Heart right ventricle (tissue), 16 donors: ENCODE measurements around the gene MNDA. TPM values are rescaled to one million over a fixed set of nuclear protein-coding genes. Genes with fewer than 3 reads are reported as not detected.
"Not testable (repeated sequence)": the region's sequence is repeated elsewhere in the genome, so short reads cannot be mapped to it uniquely, and the experiment has no call there.

Experiments used
- ATAC-seq, 8 donors: fragments of 200-7000 bp; cut with Tn5 transposase; one replicate each; pipeline ENCODE4 v1.9.1; 2020; ENCODE audit warnings: mild to moderate bottlenecking in 8 of 8, moderate library complexity in 8 of 8, moderate number of reproducible peaks in 1 of 8
- DNase-seq, 2 donors: peaks; one replicate each; pipeline ENCODE4 v3.0.0-alpha.2; 2020
- H3K27ac ChIP-seq, 10 donors: fragments of 200-600 bp; sonication (generic) in 2 of 10; one replicate each; pipeline versions ENCODE4 v1.5.0 to v1.8.0; 2020 to 2022; ENCODE audit warnings: mild to moderate bottlenecking in 3 of 10
- H3K27me3 ChIP-seq, 7 donors: fragments of 200-600 bp; one replicate each; pipeline ENCODE4 v1.8.0; 2021 to 2022; ENCODE audit warnings: mild to moderate bottlenecking in 2 of 7
- H3K36me3 ChIP-seq, 9 donors: fragments of 200-600 bp; sonication (generic) in 1 of 9; one replicate each; pipeline versions ENCODE4 v1.5.0 to v1.8.0; 2020 to 2022; ENCODE audit warnings: mild to moderate bottlenecking in 2 of 9
- H3K4me1 ChIP-seq, 9 donors: fragments of 200-600 bp; sonication (generic) in 1 of 9; one replicate each; pipeline versions ENCODE4 v1.5.0 to v1.8.0; 2020 to 2022; ENCODE audit warnings: mild to moderate bottlenecking in 4 of 9
- H3K4me3 ChIP-seq, 10 donors: fragments of 200-600 bp; sonication (generic) in 2 of 10; one replicate each; pipeline versions ENCODE4 v1.5.0 to v1.8.0; 2020 to 2022; ENCODE audit warnings: mild to moderate bottlenecking in 7 of 10, moderate library complexity in 2 of 10
- H3K9me3 ChIP-seq, 11 donors: fragments of 200-600 bp in 10 of 11; sonication (generic) in 2 of 11; one replicate each; pipeline versions ENCODE4 v1.5.0 to v1.8.0; 2013 to 2022; ENCODE audit warnings: mild to moderate bottlenecking in 2 of 11, control low read depth in 1 of 11, moderate library complexity in 1 of 11
- CTCF ChIP-seq, 9 donors: fragments of 200-600 bp; sonication (generic) in 2 of 9; IDR thresholded peaks; one replicate each; pipeline versions ENCODE4 v1.5.0 to v1.8.0; 2021 to 2022; ENCODE audit warnings: antibody characterized with exemption in 9 of 9, mild to moderate bottlenecking in 5 of 9, moderate library complexity in 1 of 9
- WGBS, 2 donors: extraction: QIAGEN DNeasy Blood & Tissue Kit; methylation state at CpG; one replicate each; pipeline ENCODE4 v1.1.7; 2013; ENCODE audit warnings: inconsistent platforms in 1 of 2; 5-methylcytosine and 5-hydroxymethylcytosine counted together
- intact Hi-C, 10 donors: fragments of 100-400 bp; cut with DNase I; formaldehyde crosslinking; loops; one replicate each; pipeline versions ENCODE4 v1.11.1 to v1.14.2; 2022
- polyA plus RNA-seq, 2 donors: library from polyadenylated mRNA; stranded (reverse); fragments of 200-250 nt; gene quantifications; one replicate each; pipeline ENCODE4 v1.2.3, GENCODE V29; 2013
- total RNA-seq, 10 donors: library from RNA; stranded (reverse); fragmentation: NEBNext Ultra II Directional in 3 of 10; extraction: Animal tissue kit (Norgen Biotek cat#: 25700) in 3 of 10; gene quantifications; one replicate each; pipeline versions ENCODE4 v1.2.1 to v1.2.4, GENCODE V29; 2021 to 2023
- donor health status: Arrhythmogenic right ventricular cardiomyopathy.
- donor health status: ischemic (EF 13 %, LVEDD 7.1; RV severe dilation, severe dysfunction).
- donor health status: healthy with polysubstance abuse.
- donor health status: DM: no; HTN: yes; CAD: no.
- donor health status: DM: no; HTN: no; CAD: no.
- donor health status: ischemic (EF 25% LVEDD 6.9; RV normal size, moderate dysfunction).
- donor health status: ischemic (EF 25% LVEDD 5.7; RV mildly dilated, moderate dysfunction).
- donor health status: healthy.
- donor health status: DM: yes; HTN: yes; CAD: no.
- donor health status: Ischemic cardiomyopathy.
- donor health status: ischemic (EF 35%, LVEDD 5.7; RV mildly dilated, moderate dysfunction).
- donor health status: nonischemic (EF 11% LVEDD 7.7; RV severe dilation, severe dysfunction).
- donor health status: DM: yes; HTN: yes; CAD: no.
- donor health status: PGD.
- donor health status: ischemic (EF 29% LVEDD 5.4; RV normal size, mild dysfunction).
- donor health status: nonischemic (EF 23%, LVEDD 6.1; RV moderate dilation, normal function).

MNDA gene
- total and polyA plus RNA-seq, 12 donors, result 1.0 to 18.9 (median 2.3) TPM

GRCh38 chr1:158840236-158840635 is 9.1 kb downstream of the MNDA start:
- intact Hi-C loops, result no loop called here
- WGBS, 2 donors, result 63 to 76% methylated on average over 5 of the region's 5 CpGs

GRCh38 chr1:158864595-158864994 is 33.4 kb downstream of the MNDA start:
- no peak for TF ChIP-seq CTCF (IDR thresholded peaks at IDR 0.05)
- Histone ChIP-seq H3K27ac (no peak overlapping the region), H3K4me3 (no peak overlapping the region), H3K27me3 (no peaks in the 10 kb centered on the region), H3K9me3 (peaks cover 0 to 20% (median 0%) of the 10 kb centered on the region in 11 donors), H3K36me3 (no peaks in the 10 kb centered on the region), H3K4me1 (no peaks in the 10 kb centered on the region)
- WGBS, 2 donors, result 63 to 86% methylated on average over 6 of the region's 6 CpGs
- intact Hi-C loops, result no loop called here
- ATAC-seq (no peak), DNase-seq (no peak)

More at GRCh38 chr1:158840236-158840635, 9.1 kb downstream of the MNDA start:
- Histone ChIP-seq H3K4me3 (no peak overlapping the region), H3K9me3 (peaks cover 0 to 14% (median 0%) of the 10 kb centered on the region in 11 donors), H3K4me1 (peaks cover 0 to 19% (median 0%) of the 10 kb centered on the region in 9 donors), H3K27me3 (no peaks in the 10 kb centered on the region), H3K36me3 (peaks cover 0 to 35% (median 0%) of the 10 kb centered on the region in 9 donors), H3K27ac (no peak overlapping the region)
- DNase-seq (no peak), ATAC-seq (no peak)
- no peak for TF ChIP-seq CTCF (IDR thresholded peaks at IDR 0.05)

GRCh38 chr1:158870438-158870837 is 39.3 kb downstream of the MNDA start:
- ATAC-seq, H3K4me1 ChIP-seq, H3K27ac ChIP-seq, intact Hi-C loops, H3K27me3 ChIP-seq, H3K36me3 ChIP-seq, DNase-seq, H3K4me3 ChIP-seq: not testable (repeated sequence)
- peaks cover 0 to 11% (median 0%) of the 10 kb centered on the region in 11 donors for H3K9me3 ChIP-seq
- WGBS, 2 donors, result 89 to 92% methylated on average over 5 of the region's 5 CpGs

GRCh38 chr1:158873141-158873540 is 42.0 kb downstream of the MNDA start:
- intact Hi-C loops, result no loop called here
- ATAC-seq (no peak), DNase-seq (no peak)
- Histone ChIP-seq H3K27ac (no peak overlapping the region), H3K4me3 (no peak overlapping the region), H3K9me3 (peaks cover 0 to 8% (median 0%) of the 10 kb centered on the region in 11 donors), H3K27me3 (no peaks in the 10 kb centered on the region), H3K4me1 (no peaks in the 10 kb centered on the region), H3K36me3 (no peaks in the 10 kb centered on the region)
- TF ChIP-seq CTCF (IDR thresholded peaks at IDR 0.05), result no peak
- WGBS, 2 donors, result 74 to 81% methylated on average over 2 of the region's 2 CpGs

- Histone ChIP-seq H3K27ac (no peak overlapping the region), H3K36me3 (no peaks in the 10 kb centered on the region), H3K4me1 (no peaks in the 10 kb centered on the region), H3K4me3 (no peak overlapping the region), H3K27me3 (no peaks in the 10 kb centered on the region), H3K9me3 (peaks cover 0 to 15% (median 0%) of the 10 kb centered on the region in 11 donors)
- DNase-seq, result no peak
- intact Hi-C loops, result no loop called here
- no peak for TF ChIP-seq CTCF (IDR thresholded peaks at IDR 0.05)
- ATAC-seq, result no peak
Measured at GRCh38 chr1:158893654-158894053, 62.5 kb downstream of the MNDA start.
